HCT116 (cell line): ENCODE data around the gene LAMTOR4. TPM values are rescaled to one million over a fixed set of nuclear protein-coding genes. Genes with fewer than 3 reads are reported as not detected.

Experiments
- ATAC-seq: fragments of 200-7000 bp; cut with Tn5 transposase; 2 replicates; pipeline ENCODE4 v1.9.1; 2020; ENCODE audit warnings: mild to moderate bottlenecking, moderate library complexity
- BruUV-seq: library from RNA; stranded (reverse); fragments of 400-500 nt; replicated peaks from 2 replicates; lab custom pipeline; 2021; lab: Mats Ljungman, UMichigan
- CTCF ChIA-PET: fragments of 300-600 bp; sonication (Branson Sonifier 250); formaldehyde crosslinking; loops from one replicate; lab custom pipeline; 2021; ENCODE audit warnings: antibody characterized with exemption; lab: Charles Lee
- POLR2A ChIA-PET: fragments of 300-600, 350-600 bp; sonication (Branson Sonifier 250); formaldehyde crosslinking; loops from one replicate; lab custom pipeline; 2021; ENCODE audit warnings: antibody characterized with exemption; lab: Charles Lee
- RAD21 ChIA-PET, 2 experiments: fragments of 300-600 bp; sonication (Branson Sonifier 250); formaldehyde crosslinking; loops; one replicate each; lab custom pipeline; 2023; ENCODE audit warnings: low total read pairs in 2 of 2; ENCODE audit not compliant: uncharacterized antibody in 2 of 2, unreplicated experiment in 2 of 2, low non-redundant PET in 1 of 2; lab: Charles Lee
- DNase-seq: peaks from one replicate; pipeline ENCODE4 v3.0.0-alpha.2; 2010; ENCODE audit warnings: low read depth, low spot score
- H2AFZ ChIP-seq: fragments of 200-600 bp; shearing (Covaris generic), sonication (generic); 2 replicates; pipeline ENCODE4 v1.6.1; 2017; ENCODE audit warnings: low read depth, mixed run types, mixed read lengths, antibody characterized with exemption, low read length; ENCODE audit not compliant: poor library complexity, severe bottlenecking
- H3K27ac ChIP-seq: 2 replicates; pipeline ENCODE4 v1.5.1; 2012; ENCODE audit warnings: low read depth, low read length
- H3K27me3 ChIP-seq: fragments of 200-600 bp; sonication (generic); 2 replicates; pipeline ENCODE4 v1.6.1; 2016; ENCODE audit warnings: mixed run types, low read length, mixed read lengths; ENCODE audit not compliant: insufficient read depth
- H3K36me3 ChIP-seq, 2 experiments: fragments of 200-500 bp in 1 of 2; fragments of 200-600 bp in 1 of 2; sonication (Bioruptor generic) in 1 of 2; sonication (generic) in 1 of 2; 2 replicates each; pipeline versions ENCODE4 v1.5.1 to v1.6.1; 2014 to 2016; ENCODE audit warnings: low read length in 2 of 2, inconsistent platforms in 1 of 2, mixed read lengths in 1 of 2, mixed run types in 1 of 2; ENCODE audit not compliant: insufficient read depth in 2 of 2, control insufficient read depth in 1 of 2
- H3K4me1 ChIP-seq, 2 experiments: fragments of 200-600 bp in 1 of 2; sonication (generic) in 1 of 2; 2 replicates each; pipeline versions ENCODE4 v1.5.1 to v1.6.1; 2012 to 2017; ENCODE audit warnings: low read length in 2 of 2, inconsistent platforms in 1 of 2, mild to moderate bottlenecking in 1 of 2, mixed read lengths in 1 of 2, mixed run types in 1 of 2, moderate library complexity in 1 of 2; ENCODE audit not compliant: insufficient read depth in 2 of 2, control insufficient read depth in 1 of 2
- H3K4me2 ChIP-seq: fragments of 200-600 bp; sonication (generic); 2 replicates; pipeline ENCODE4 v1.6.1; 2017; ENCODE audit warnings: mixed run types, low read length, mixed read lengths
- H3K4me3 ChIP-seq, 2 experiments: fragments of 200-600 bp in 1 of 2; sonication (generic) in 1 of 2; replicated peaks in 1 of 2; 2 replicates each; pipeline ENCODE4 v1.5.1; 2011 to 2016; ENCODE audit warnings: low read length in 2 of 2, control low read depth in 1 of 2, low read depth in 1 of 2, mild to moderate bottlenecking in 1 of 2, mixed read lengths in 1 of 2, mixed run types in 1 of 2
- H3K79me2 ChIP-seq: fragments of 200-600 bp; sonication (generic); 2 replicates; pipeline ENCODE4 v1.6.1; 2017; ENCODE audit warnings: mild to moderate bottlenecking, mixed run types, low read length, moderate library complexity, mixed read lengths; ENCODE audit not compliant: insufficient read depth
- H3K9ac ChIP-seq: fragments of 200-600 bp; sonication (generic); 2 replicates; pipeline ENCODE4 v1.6.1; 2016; ENCODE audit warnings: low read length, mixed read lengths
- H3K9me2 ChIP-seq: fragments of 200-600 bp; sonication (generic), shearing (Covaris generic); 2 replicates; pipeline ENCODE4 v1.6.1; 2017; ENCODE audit warnings: mixed run types, mild to moderate bottlenecking, moderate library complexity; ENCODE audit not compliant: insufficient read depth
- H3K9me3 ChIP-seq, 2 experiments: fragments of 200-500 bp in 1 of 2; fragments of 200-600 bp in 1 of 2; sonication (Bioruptor generic) in 1 of 2; sonication (generic) in 1 of 2; 2 replicates each; pipeline ENCODE4 v1.6.1; 2014 to 2017; ENCODE audit warnings: low read length in 2 of 2, mixed read lengths in 2 of 2, inconsistent platforms in 1 of 2, low read depth in 1 of 2, mild to moderate bottlenecking in 1 of 2, mixed run types in 1 of 2, moderate library complexity in 1 of 2; ENCODE audit not compliant: control insufficient read depth in 1 of 2, insufficient read depth in 1 of 2
- H4K20me1 ChIP-seq: fragments of 200-600 bp; sonication (generic), shearing (Covaris generic); 2 replicates; pipeline ENCODE4 v1.6.1; 2017; ENCODE audit warnings: mixed run types, mild to moderate bottlenecking, moderate library complexity; ENCODE audit not compliant: insufficient read depth
- CBX3 ChIP-seq: IDR thresholded peaks from 2 replicates; pipeline ENCODE4 v1.6.1; 2012; ENCODE audit warnings: low read depth
- CEBPB ChIP-seq: IDR thresholded peaks from 2 replicates; pipeline ENCODE4 v1.6.1; 2012; ENCODE audit warnings: low read depth
- EGR1 ChIP-seq: IDR thresholded peaks from 2 replicates; pipeline ENCODE4 v1.6.1; 2012; ENCODE audit warnings: low read depth
- ELF1 ChIP-seq: IDR thresholded peaks from 2 replicates; pipeline ENCODE4 v1.6.1; 2012; ENCODE audit warnings: low read depth, borderline replicate concordance
- EZH2 ChIP-seq: fragments of 200-600 bp; sonication (generic); IDR thresholded peaks from 2 replicates; pipeline ENCODE4 v1.6.1; 2017; ENCODE audit warnings: antibody characterized with exemption, mixed run types
- FOSL1 ChIP-seq: IDR thresholded peaks from 2 replicates; pipeline ENCODE4 v1.6.1; 2012; ENCODE audit warnings: low read depth
- JUND ChIP-seq: IDR thresholded peaks from 2 replicates; pipeline ENCODE4 v1.6.1; 2012
- POLR2A ChIP-seq: IDR thresholded peaks from 2 replicates; pipeline ENCODE4 v1.7.0; 2011; ENCODE audit warnings: borderline replicate concordance; ENCODE audit not compliant: insufficient read depth, insufficient read length; ENCODE audit errors: extremely low read depth
- POLR2AphosphoS5 ChIP-seq: IDR thresholded peaks from 2 replicates; pipeline ENCODE4 v1.6.1; 2011; ENCODE audit warnings: mild to moderate bottlenecking, low read depth, low read length, moderate library complexity
- RAD21 ChIP-seq: IDR thresholded peaks from 2 replicates; pipeline ENCODE4 v1.6.1; 2012; ENCODE audit warnings: low read depth, mild to moderate bottlenecking
- SIN3A ChIP-seq: IDR thresholded peaks from 2 replicates; pipeline ENCODE4 v1.6.1; 2012; ENCODE audit warnings: low read depth
- SP1 ChIP-seq: IDR thresholded peaks from 2 replicates; pipeline ENCODE4 v1.6.1; 2012; ENCODE audit warnings: low read depth
- SRF ChIP-seq: IDR thresholded peaks from 2 replicates; pipeline ENCODE4 v1.6.1; 2012; ENCODE audit warnings: low read depth
- TCF7L2 ChIP-seq: IDR thresholded peaks from 2 replicates; pipeline ENCODE4 v1.7.0; 2011; ENCODE audit warnings: borderline replicate concordance, inconsistent platforms; ENCODE audit not compliant: insufficient read depth, insufficient read length; ENCODE audit errors: extremely low read depth
- ZFX ChIP-seq: fragments of 450-650 bp; IDR thresholded peaks from 2 replicates; pipeline ENCODE4 v1.6.1; 2017
- ZNF274 ChIP-seq: fragments of 200-500 bp; sonication (Bioruptor generic); IDR thresholded peaks from 2 replicates; pipeline ENCODE4 v1.6.1; 2014; ENCODE audit warnings: mild to moderate bottlenecking, low read depth, low read length, inconsistent platforms
- intact Hi-C: fragments of 100-400 bp; cut with micrococcal nuclease; formaldehyde crosslinking; loops from 2 replicates; pipeline ENCODE4 v1.10.0; 2022
- total RNA-seq: library from RNA; stranded (reverse); gene quantifications from one replicate; pipeline ENCODE4 v1.2.1, GENCODE V29; 2021; ENCODE audit not compliant: unreplicated experiment
- TF ChIP-seq, protein P1 (sequence below): IDR thresholded peaks from 2 replicates; pipeline ENCODE4 v1.6.1; 2012
- TF ChIP-seq, protein P2 (sequence below), 3 experiments: fragments of 200-600 bp in 1 of 3; sonication (generic) in 1 of 3; IDR thresholded peaks in 2 of 3; conservative IDR thresholded peaks in 1 of 3; 2 replicates each; pipeline ENCODE4 v1.5.1; 2012 to 2017; ENCODE audit warnings: low read depth in 2 of 3, low read length in 2 of 3, antibody characterized with exemption in 1 of 3, borderline replicate concordance in 1 of 3, control low read depth in 1 of 3, mild to moderate bottlenecking in 1 of 3, mixed read lengths in 1 of 3, mixed run types in 1 of 3, moderate library complexity in 1 of 3; ENCODE audit not compliant: insufficient read depth in 1 of 3
- TF ChIP-seq, protein P3 (sequence below): IDR thresholded peaks from 2 replicates; pipeline ENCODE4 v1.6.1; 2012
- TF ChIP-seq, protein P4 (sequence below): IDR thresholded peaks from 2 replicates; pipeline ENCODE4 v1.6.1; 2012; ENCODE audit warnings: low read depth

Gene LAMTOR4
- total RNA-seq, 1 experiment from 2014 or later: 152 TPM

DNA sequence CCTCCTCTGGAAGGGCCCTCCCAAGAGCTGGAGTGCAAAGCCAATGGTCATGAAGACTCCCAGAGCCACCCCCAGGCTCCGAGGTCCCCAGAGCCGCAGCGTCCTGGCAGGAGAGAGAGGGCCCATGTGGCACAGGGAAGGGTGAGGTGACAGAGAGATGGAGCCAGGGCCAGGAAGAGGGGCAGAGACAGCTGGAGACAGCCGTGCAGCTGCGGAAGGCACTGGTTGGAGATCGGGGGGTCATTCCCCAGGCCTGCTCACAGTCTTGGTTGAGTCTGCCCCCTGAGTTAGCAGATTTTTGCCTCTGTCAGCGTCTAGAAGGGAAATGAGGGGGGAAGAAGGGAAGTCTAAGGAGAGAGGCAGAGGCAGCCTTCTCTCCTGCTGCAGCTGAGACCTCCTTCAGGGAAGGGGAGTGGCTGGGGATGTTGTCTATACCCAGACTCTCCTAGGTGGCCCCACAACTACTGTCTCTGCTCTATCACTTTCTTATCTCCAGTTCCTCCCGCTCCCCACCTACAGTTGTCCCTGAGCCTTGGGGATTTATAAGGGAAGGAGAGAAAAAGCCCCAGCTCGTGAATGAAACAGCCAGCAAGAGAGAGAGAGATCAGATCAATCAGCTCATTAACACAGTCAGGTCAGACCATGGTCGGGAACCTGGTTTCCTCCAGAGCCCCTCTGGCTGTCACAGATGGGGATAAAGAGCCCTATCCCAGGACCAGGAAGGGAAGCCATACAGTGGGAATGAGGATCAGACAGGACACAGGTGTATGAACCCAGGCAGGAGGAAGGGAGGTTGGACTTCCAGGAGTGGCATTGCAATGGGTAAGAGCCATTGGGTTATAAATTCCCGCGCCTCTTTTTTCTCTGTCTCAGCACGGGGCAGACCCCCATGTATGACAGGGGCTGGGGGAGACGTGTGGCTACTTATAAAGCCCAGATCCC is 18.5 kb downstream of the LAMTOR4 start:
- CTCF ChIA-PET: no interaction called here

More for the DNA sequence above, 18.5 kb downstream of the LAMTOR4 start:
- no peak overlapping the region for H2AFZ ChIP-seq
- H3K79me2 ChIP-seq: no peaks in the 10 kb centered on the region
- no peaks in the 10 kb centered on the region for H3K9me2 ChIP-seq
- H3K4me3 ChIP-seq: no peak overlapping the region
- no peaks in the 10 kb centered on the region for H3K36me3 ChIP-seq
- ChIA-PET RAD21 (no interaction called here), POLR2A (interaction anchor here (0.8 to 1.7 kb wide), 2 partner anchors 10 to 18 kb away, joined by 3 to 4 read pairs; partner anchors contain the start of genes GPC2, LAMTOR4 and STAG3)
- no peaks in the 10 kb centered on the region for H4K20me1 ChIP-seq
- H3K27ac ChIP-seq: no peak overlapping the region
- H3K4me2 ChIP-seq: no peak overlapping the region
- H3K9ac ChIP-seq: no peak overlapping the region
- ATAC-seq: no peak
- DNase-seq: no peak
- TF ChIP-seq EGR1 (no peak), CBX3 (no peak), ZFX (no peak), ELF1 (no peak), ZNF274 (no peak), POLR2A (no peak), SIN3A (no peak), POLR2AphosphoS5 (no peak), JUND (no peak), RAD21 (no peak), TCF7L2 (no peak), FOSL1 (no peak), SP1 (no peak), EZH2 (no peak), CEBPB (no peak), SRF (no peak)
- TF ChIP-seq, protein P1, sequence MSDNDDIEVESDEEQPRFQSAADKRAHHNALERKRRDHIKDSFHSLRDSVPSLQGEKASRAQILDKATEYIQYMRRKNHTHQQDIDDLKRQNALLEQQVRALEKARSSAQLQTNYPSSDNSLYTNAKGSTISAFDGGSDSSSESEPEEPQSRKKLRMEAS: no peak
- TF ChIP-seq, protein P2, sequence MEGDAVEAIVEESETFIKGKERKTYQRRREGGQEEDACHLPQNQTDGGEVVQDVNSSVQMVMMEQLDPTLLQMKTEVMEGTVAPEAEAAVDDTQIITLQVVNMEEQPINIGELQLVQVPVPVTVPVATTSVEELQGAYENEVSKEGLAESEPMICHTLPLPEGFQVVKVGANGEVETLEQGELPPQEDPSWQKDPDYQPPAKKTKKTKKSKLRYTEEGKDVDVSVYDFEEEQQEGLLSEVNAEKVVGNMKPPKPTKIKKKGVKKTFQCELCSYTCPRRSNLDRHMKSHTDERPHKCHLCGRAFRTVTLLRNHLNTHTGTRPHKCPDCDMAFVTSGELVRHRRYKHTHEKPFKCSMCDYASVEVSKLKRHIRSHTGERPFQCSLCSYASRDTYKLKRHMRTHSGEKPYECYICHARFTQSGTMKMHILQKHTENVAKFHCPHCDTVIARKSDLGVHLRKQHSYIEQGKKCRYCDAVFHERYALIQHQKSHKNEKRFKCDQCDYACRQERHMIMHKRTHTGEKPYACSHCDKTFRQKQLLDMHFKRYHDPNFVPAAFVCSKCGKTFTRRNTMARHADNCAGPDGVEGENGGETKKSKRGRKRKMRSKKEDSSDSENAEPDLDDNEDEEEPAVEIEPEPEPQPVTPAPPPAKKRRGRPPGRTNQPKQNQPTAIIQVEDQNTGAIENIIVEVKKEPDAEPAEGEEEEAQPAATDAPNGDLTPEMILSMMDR (IDR thresholded peaks at IDR 0.05 in 2 of 3, conservative IDR thresholded peaks at IDR 0.05 in 1 of 3; ENCODE audit: borderline replicate concordance in 1 of 3, insufficient read depth in 1 of 3, low read depth in 2 of 3, low read length in 2 of 3): no peak
- TF ChIP-seq, protein P3, sequence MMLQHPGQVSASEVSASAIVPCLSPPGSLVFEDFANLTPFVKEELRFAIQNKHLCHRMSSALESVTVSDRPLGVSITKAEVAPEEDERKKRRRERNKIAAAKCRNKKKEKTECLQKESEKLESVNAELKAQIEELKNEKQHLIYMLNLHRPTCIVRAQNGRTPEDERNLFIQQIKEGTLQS: no peak
- TF ChIP-seq, protein P4, sequence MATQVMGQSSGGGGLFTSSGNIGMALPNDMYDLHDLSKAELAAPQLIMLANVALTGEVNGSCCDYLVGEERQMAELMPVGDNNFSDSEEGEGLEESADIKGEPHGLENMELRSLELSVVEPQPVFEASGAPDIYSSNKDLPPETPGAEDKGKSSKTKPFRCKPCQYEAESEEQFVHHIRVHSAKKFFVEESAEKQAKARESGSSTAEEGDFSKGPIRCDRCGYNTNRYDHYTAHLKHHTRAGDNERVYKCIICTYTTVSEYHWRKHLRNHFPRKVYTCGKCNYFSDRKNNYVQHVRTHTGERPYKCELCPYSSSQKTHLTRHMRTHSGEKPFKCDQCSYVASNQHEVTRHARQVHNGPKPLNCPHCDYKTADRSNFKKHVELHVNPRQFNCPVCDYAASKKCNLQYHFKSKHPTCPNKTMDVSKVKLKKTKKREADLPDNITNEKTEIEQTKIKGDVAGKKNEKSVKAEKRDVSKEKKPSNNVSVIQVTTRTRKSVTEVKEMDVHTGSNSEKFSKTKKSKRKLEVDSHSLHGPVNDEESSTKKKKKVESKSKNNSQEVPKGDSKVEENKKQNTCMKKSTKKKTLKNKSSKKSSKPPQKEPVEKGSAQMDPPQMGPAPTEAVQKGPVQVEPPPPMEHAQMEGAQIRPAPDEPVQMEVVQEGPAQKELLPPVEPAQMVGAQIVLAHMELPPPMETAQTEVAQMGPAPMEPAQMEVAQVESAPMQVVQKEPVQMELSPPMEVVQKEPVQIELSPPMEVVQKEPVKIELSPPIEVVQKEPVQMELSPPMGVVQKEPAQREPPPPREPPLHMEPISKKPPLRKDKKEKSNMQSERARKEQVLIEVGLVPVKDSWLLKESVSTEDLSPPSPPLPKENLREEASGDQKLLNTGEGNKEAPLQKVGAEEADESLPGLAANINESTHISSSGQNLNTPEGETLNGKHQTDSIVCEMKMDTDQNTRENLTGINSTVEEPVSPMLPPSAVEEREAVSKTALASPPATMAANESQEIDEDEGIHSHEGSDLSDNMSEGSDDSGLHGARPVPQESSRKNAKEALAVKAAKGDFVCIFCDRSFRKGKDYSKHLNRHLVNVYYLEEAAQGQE: no peak
- intact Hi-C loops: no loop called here
- H3K9me3 ChIP-seq: no peaks in the 10 kb centered on the region
- H3K27me3 ChIP-seq: no peaks in the 10 kb centered on the region
- H3K4me1 ChIP-seq: peaks cover 14 to 20% of the 10 kb centered on the region in 2 experiments
- no TSS peak for BruUV-seq
